K562 (cell line): ENCODE results near the gene TLR6. TPM values are rescaled to one million over a fixed set of nuclear protein-coding genes. Genes with fewer than 3 reads are reported as not detected.

Experiments
- ATAC-seq: fragments of 200-7000 bp; cut with Tn5 transposase; 3 replicates; pipeline ENCODE4 v1.9.1; 2020; ENCODE audit warnings: moderate library complexity
- BruUV-seq: library from RNA; stranded (reverse); fragments of 400-500 nt; replicated peaks from 2 replicates; lab custom pipeline; 2021; lab: Mats Ljungman, UMichigan
- CTCF ChIA-PET: fragments of 300-600 bp; formaldehyde crosslinking; extraction: SDS; loops from one replicate; lab custom pipeline; 2021; ENCODE audit warnings: low intra/inter-chr PET ratio; lab: Yijun Ruan, JAX
- POLR2A ChIA-PET: fragments of 300-600, 350-650 bp; sonication (Branson Sonifier 250); formaldehyde crosslinking; extraction: SDS; loops from one replicate; lab custom pipeline; 2021; ENCODE audit warnings: antibody characterized with exemption, inconsistent platforms; lab: Yijun Ruan, JAX
- DNase-seq, 4 experiments: peaks; one replicate each; pipeline versions ENCODE4 v3.0.0 to v3.0.0-alpha.2; 2011 to 2018; ENCODE audit warnings: low spot score in 3 of 4, mixed read lengths in 3 of 4; ENCODE audit errors: extremely low read depth in 1 of 4
- FAIRE-seq: peaks from 2 replicates; lab custom pipeline; 2011; peaks lifted over from hg19 to GRCh38; lab: Jason Lieb, UNC
- H2AFZ ChIP-seq: 2 replicates; pipeline ENCODE4 v1.6.0; 2011; ENCODE audit warnings: low read depth, low read length, control low read depth, inconsistent platforms
- H3K27ac ChIP-seq: fragments of 200-600 bp; 3 replicates; pipeline ENCODE4 v1.8.0; 2011; ENCODE audit warnings: low read depth, mild to moderate bottlenecking, control low read depth, inconsistent platforms, low read length, moderate library complexity, mixed read lengths; ENCODE audit errors: extremely low read depth
- H3K27me3 ChIP-seq, 2 experiments: fragments of 300-600 bp in 1 of 2; 2 replicates in 1 of 2; 3 replicates in 1 of 2; pipeline versions ENCODE4 v1.6.0 to v1.8.0; 2011; ENCODE audit warnings: inconsistent platforms in 2 of 2, low read length in 2 of 2, mild to moderate bottlenecking in 1 of 2, mixed read lengths in 1 of 2, moderate library complexity in 1 of 2; ENCODE audit not compliant: control insufficient read depth in 2 of 2, insufficient read depth in 2 of 2
- H3K36me3 ChIP-seq: fragments of 300-600 bp; 3 replicates; pipeline ENCODE4 v1.8.0; 2011; ENCODE audit warnings: mild to moderate bottlenecking, low read length, inconsistent platforms; ENCODE audit not compliant: control insufficient read depth, insufficient read depth
- H3K4me1 ChIP-seq, 2 experiments: fragments of 200-600 bp in 1 of 2; replicated peaks in 1 of 2; 2 replicates in 1 of 2; 3 replicates in 1 of 2; pipeline versions ENCODE4 v1.5.1 to v1.8.0; 2011; ENCODE audit warnings: inconsistent platforms in 2 of 2, low read length in 2 of 2, mild to moderate bottlenecking in 1 of 2, mixed read lengths in 1 of 2, moderate library complexity in 1 of 2; ENCODE audit not compliant: control insufficient read depth in 2 of 2, insufficient read depth in 2 of 2
- H3K4me2 ChIP-seq: 2 replicates; pipeline ENCODE4 v1.6.1; 2011; ENCODE audit warnings: low read length, control low read depth, inconsistent platforms, mixed read lengths; ENCODE audit not compliant: insufficient read depth
- H3K4me3 ChIP-seq: fragments of 200-600 bp; sonication (generic), shearing (Covaris generic); 2 replicates; pipeline ENCODE4 v1.5.1; 2016; ENCODE audit warnings: control low read depth, inconsistent platforms
- H3K79me2 ChIP-seq: fragments of 200-600 bp; 3 replicates; pipeline ENCODE4 v1.8.0; 2011; ENCODE audit warnings: low read length, inconsistent platforms; ENCODE audit not compliant: control insufficient read depth, insufficient read depth
- H3K9ac ChIP-seq, 2 experiments: 2 replicates each; pipeline versions ENCODE4 v1.6.0 to v1.6.1; 2011; ENCODE audit warnings: low read depth in 2 of 2, low read length in 2 of 2, control low read depth in 1 of 2, inconsistent platforms in 1 of 2, mild to moderate bottlenecking in 1 of 2, mixed read lengths in 1 of 2; ENCODE audit not compliant: insufficient read depth in 1 of 2
- H3K9me1 ChIP-seq: one replicate; pipeline ENCODE4 v1.6.0; 2011; ENCODE audit warnings: inconsistent platforms, mild to moderate bottlenecking, low read length, moderate library complexity; ENCODE audit not compliant: control insufficient read depth, insufficient read depth
- H3K9me3 ChIP-seq: replicated peaks from 2 replicates; pipeline ENCODE4 v1.5.1; 2011; ENCODE audit warnings: low read depth, low read length, inconsistent platforms; ENCODE audit not compliant: control insufficient read depth, insufficient read depth
- H4K20me1 ChIP-seq: replicated peaks from 2 replicates; pipeline ENCODE4 v1.6.1; 2011; ENCODE audit warnings: low read length, inconsistent platforms, mixed read lengths; ENCODE audit not compliant: control insufficient read depth, insufficient read depth
- ZNF830 ChIP-seq: fragments of 250-450 bp; sonication (Bioruptor Pico); IDR thresholded peaks from 2 replicates; pipeline ENCODE4 v1.5.0; 2021; ENCODE audit warnings: mild to moderate bottlenecking
- WGBS: fragments of 100-300 bp; shearing (Covaris generic); methylation state at CpG from one replicate; pipeline ENCODE4 v1.1.6; 2016; ENCODE audit warnings: low coverage, mixed read lengths; ENCODE audit not compliant: insufficient coverage; ENCODE audit errors: missing lambda C conversion rate; 5-methylcytosine and 5-hydroxymethylcytosine counted together
- in situ Hi-C: fragments of 300-500 bp; cut with MboI; formaldehyde crosslinking; loops from 4 replicates; pipeline ENCODE4 v1.15.0; 2018; ENCODE audit warnings: inconsistent platforms, mixed read lengths
- intact Hi-C: fragments of 100-400 bp; cut with micrococcal nuclease; formaldehyde crosslinking; loops from 2 replicates; pipeline ENCODE4 v1.14.2; 2022
- polyA plus RNA-seq, 8 experiments: library from polyadenylated mRNA; depleted of rRNA in 4 of 8; stranded (reverse) in 5 of 8; unstranded in 3 of 8; fragments of >200 nt; fragmentation: Nextera tagmentation in 2 of 8; fragmentation: Illumina TruSeq in 1 of 8; extraction: Ambion mirVana in 2 of 8; extraction: Trizol in 1 of 8; gene quantifications; 2 replicates each; pipeline versions ENCODE4 v1.2.1 to v1.2.3, GENCODE V29; 2011 to 2014; ENCODE audit warnings: inconsistent platforms in 1 of 8, missing spikeins in 1 of 8
- total RNA-seq, 7 experiments: library from RNA; depleted of rRNA in 6 of 7; stranded (reverse); fragments of >200 nt in 6 of 7; fragmentation: Illumina TruSeq in 2 of 7; extraction: Trizol in 2 of 7; gene quantifications; 2 replicates each; pipeline versions ENCODE4 v1.2.1 to v1.2.3, GENCODE V29; 2011 to 2021; ENCODE audit warnings: low replicate concordance in 1 of 7
- TF ChIP-seq, protein P1 (sequence below), 3 experiments: IDR thresholded peaks in 2 of 3; conservative IDR thresholded peaks in 1 of 3; 2 replicates each; pipeline ENCODE4 v1.5.1; 2011 to 2012; ENCODE audit warnings: low read length in 3 of 3, mild to moderate bottlenecking in 3 of 3, control low read depth in 2 of 3, improper control_type of control experiment in 1 of 3, inconsistent platforms in 1 of 3, low read depth in 1 of 3, mixed read lengths in 1 of 3, moderate library complexity in 1 of 3; ENCODE audit not compliant: insufficient read depth in 2 of 3

TLR6 gene
- total and polyA plus RNA-seq, 9 of the 15 experiments (the other 6 are each of a cell fraction or from before 2014, with no cell fraction given) = 0.08 to 1.9 (median 0.91) TPM

DNA sequence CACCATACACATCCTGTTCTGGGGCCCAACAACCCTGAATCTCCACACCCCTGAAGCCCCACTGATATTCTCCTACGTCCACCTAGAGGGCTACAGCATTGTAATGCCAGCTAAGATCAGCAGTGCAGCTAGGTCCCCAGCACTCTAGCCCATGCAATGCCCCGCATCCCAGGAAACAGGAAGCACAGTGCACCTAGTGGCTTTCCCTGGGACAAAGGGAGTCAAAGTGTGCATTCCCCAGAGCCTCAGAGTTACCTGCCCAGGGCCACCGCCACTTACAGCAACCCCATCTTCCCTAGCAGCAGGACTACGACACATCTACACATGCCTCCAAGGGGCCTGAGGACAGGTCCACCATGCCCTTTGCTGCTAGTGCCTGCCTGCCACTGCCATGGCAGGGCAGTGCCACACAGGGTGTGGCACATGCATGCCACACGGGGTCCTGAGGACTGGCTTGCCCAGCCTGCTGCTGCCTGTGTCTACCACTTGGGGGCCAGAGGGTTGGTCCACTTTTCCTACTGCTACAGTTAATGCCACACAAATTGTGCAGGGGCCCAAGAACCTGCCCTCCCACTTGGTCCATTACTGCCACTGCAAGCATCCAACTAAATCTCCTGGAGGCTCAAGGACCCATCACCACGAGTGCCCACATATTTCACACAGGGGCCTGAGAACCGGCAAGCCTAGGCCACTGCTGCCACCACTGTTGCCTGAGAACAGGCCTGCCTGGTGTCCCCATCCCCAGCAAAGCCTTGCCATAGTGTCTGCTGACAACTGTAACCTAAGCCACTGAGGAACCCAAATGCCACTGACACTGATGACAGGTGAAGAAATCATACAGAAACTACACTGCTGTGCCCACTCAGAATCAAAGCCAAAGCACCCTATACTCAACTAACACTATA lies 23.7 kb downstream of the TLR6 start:
- Histone ChIP-seq H3K4me2 (no peak overlapping the region), H3K4me1 (no peaks in the 10 kb centered on the region), H3K9ac (no peak overlapping the region), H3K36me3 (no peaks in the 10 kb centered on the region), H2AFZ (no peak overlapping the region), H3K79me2 (no peaks in the 10 kb centered on the region), H4K20me1 (no peaks in the 10 kb centered on the region), H3K9me1 (no peaks in the 10 kb centered on the region), H3K4me3 (no peak overlapping the region), H3K27me3 (no peaks in the 10 kb centered on the region), H3K9me3 (no peaks in the 10 kb centered on the region), H3K27ac (no peak overlapping the region)
- FAIRE-seq (no peak), DNase-seq (no peak), ATAC-seq (peak; percentile 53; the same call in 2 of the 3 replicates)
- intact Hi-C loops (no loop called here), in situ Hi-C loops (no loop called here)
- BruUV-seq = no TSS peak
- TF ChIP-seq, protein P1, sequence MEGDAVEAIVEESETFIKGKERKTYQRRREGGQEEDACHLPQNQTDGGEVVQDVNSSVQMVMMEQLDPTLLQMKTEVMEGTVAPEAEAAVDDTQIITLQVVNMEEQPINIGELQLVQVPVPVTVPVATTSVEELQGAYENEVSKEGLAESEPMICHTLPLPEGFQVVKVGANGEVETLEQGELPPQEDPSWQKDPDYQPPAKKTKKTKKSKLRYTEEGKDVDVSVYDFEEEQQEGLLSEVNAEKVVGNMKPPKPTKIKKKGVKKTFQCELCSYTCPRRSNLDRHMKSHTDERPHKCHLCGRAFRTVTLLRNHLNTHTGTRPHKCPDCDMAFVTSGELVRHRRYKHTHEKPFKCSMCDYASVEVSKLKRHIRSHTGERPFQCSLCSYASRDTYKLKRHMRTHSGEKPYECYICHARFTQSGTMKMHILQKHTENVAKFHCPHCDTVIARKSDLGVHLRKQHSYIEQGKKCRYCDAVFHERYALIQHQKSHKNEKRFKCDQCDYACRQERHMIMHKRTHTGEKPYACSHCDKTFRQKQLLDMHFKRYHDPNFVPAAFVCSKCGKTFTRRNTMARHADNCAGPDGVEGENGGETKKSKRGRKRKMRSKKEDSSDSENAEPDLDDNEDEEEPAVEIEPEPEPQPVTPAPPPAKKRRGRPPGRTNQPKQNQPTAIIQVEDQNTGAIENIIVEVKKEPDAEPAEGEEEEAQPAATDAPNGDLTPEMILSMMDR (IDR thresholded peaks at IDR 0.05 in 2 of 3, conservative IDR thresholded peaks at IDR 0.05 in 1 of 3; ENCODE audit: insufficient read depth in 2 of 3, low read depth in 1 of 3, low read length in 3 of 3) = peak in 2 of 3 experiments; percentile 32 to 37; a peak in 2 of 6 replicates
- no peak for TF ChIP-seq ZNF830 (CRISPR knock-in tag)
- 12% methylated on average over 7 of the region's 7 CpGs for WGBS
- ChIA-PET CTCF (no interaction called here), POLR2A (no interaction called here)
